Suprapubic skin (tissue), 4 donors: ENCODE data around the gene HIP1. TPM values are rescaled to one million over a fixed set of nuclear protein-coding genes. Genes with fewer than 3 reads are reported as not detected.
A peak's percentile ranks its signal among the peaks of the same experiment; 100 is the strongest.
"Not testable (repeated sequence)": the region's sequence is repeated elsewhere in the genome, so short reads cannot be mapped to it uniquely, and the experiment has no call there.

ENCODE experiments used
- DNase-seq, 2 donors: peaks; one replicate each; pipeline ENCODE4 v3.0.0-alpha.2; 2019; ENCODE audit warnings: low spot score in 2 of 2
- H3K27ac ChIP-seq: fragments of 200-600 bp; sonication (generic); one replicate; pipeline ENCODE4 v1.5.1; 2019
- H3K27me3 ChIP-seq: fragments of 200-600 bp; sonication (generic); one replicate; pipeline ENCODE4 v1.5.1; 2019
- H3K36me3 ChIP-seq: fragments of 200-600 bp; sonication (generic); one replicate; pipeline ENCODE4 v1.5.1; 2019
- H3K4me1 ChIP-seq: fragments of 200-600 bp; sonication (generic); one replicate; pipeline ENCODE4 v1.5.1; 2019
- H3K4me3 ChIP-seq: fragments of 200-600 bp; sonication (generic); one replicate; pipeline ENCODE4 v1.5.1; 2019; ENCODE audit warnings: mild to moderate bottlenecking
- H3K9me3 ChIP-seq: fragments of 200-600 bp; sonication (generic); one replicate; pipeline ENCODE4 v1.5.1; 2019
- CTCF ChIP-seq, 2 donors: fragments of 200-600 bp in 1 of 2; fragments of 450-650 bp in 1 of 2; sonication (generic) in 1 of 2; IDR thresholded peaks; one replicate each; pipeline ENCODE4 v1.5.1; 2016 to 2019; ENCODE audit warnings: antibody characterized with exemption in 2 of 2, mild to moderate bottlenecking in 1 of 2, moderate library complexity in 1 of 2
- EP300 ChIP-seq: sonication (generic); formaldehyde crosslinking; IDR thresholded peaks from one replicate; pipeline ENCODE4 v1.6.1; 2017; ENCODE audit warnings: antibody characterized with exemption
- POLR2A ChIP-seq, 2 donors: fragments of 450-650 bp; IDR thresholded peaks; one replicate each; pipeline ENCODE4 v1.6.1; 2017; ENCODE audit warnings: antibody characterized with exemption in 2 of 2, mild to moderate bottlenecking in 2 of 2, moderate library complexity in 2 of 2
- POLR2AphosphoS5 ChIP-seq, 3 donors: sonication (generic); formaldehyde crosslinking; IDR thresholded peaks; one replicate each; pipeline ENCODE4 v1.6.1; 2017; ENCODE audit warnings: antibody characterized with exemption in 3 of 3
- WGBS: methylation state at CpG from one replicate; pipeline ENCODE4 v1.1.5; 2018; 5-methylcytosine and 5-hydroxymethylcytosine counted together
- total RNA-seq, 4 donors: library from RNA; depleted of rRNA; stranded (reverse); fragments of >200 nt; gene quantifications; one replicate each; pipeline ENCODE4 v1.1.0, GENCODE V29; 2016

Gene HIP1
- total RNA-seq, 4 donors from 2014 or later, result 16.0 to 29.4 (median 22.3) TPM

- no peaks in the 10 kb centered on the region for H3K9me3 ChIP-seq
- no peaks in the 10 kb centered on the region for H3K36me3 ChIP-seq
- peak; percentile 73 to 85 for DNase-seq
- H3K4me3 ChIP-seq, result no peak overlapping the region
- WGBS, result 69% methylated on average over 11 of the region's 16 CpGs
- TF ChIP-seq POLR2AphosphoS5 (IDR thresholded peaks at IDR 0.05) (peak in 1 of 3 donors; percentile 59), EP300 (no peak)
- H3K27ac ChIP-seq, result peak overlapping the region; percentile 42
- H3K4me1 ChIP-seq, result no peaks in the 10 kb centered on the region
- H3K27me3 ChIP-seq, result no peaks in the 10 kb centered on the region
These were observed 127.1 kb downstream of the HIP1 start for GRCh38 chr7:75611557-75612178.

- not testable (repeated sequence) for H3K27ac ChIP-seq, H3K4me3 ChIP-seq, H3K4me1 ChIP-seq, DNase-seq, H3K9me3 ChIP-seq, H3K36me3 ChIP-seq, H3K27me3 ChIP-seq
- WGBS, result 82% methylated on average over 11 of the region's 11 CpGs
These were observed 129.3 kb downstream of the HIP1 start for GRCh38 chr7:75609416-75609815.

GRCh38 chr7:75608451-75609122 is 130.2 kb downstream of the HIP1 start:
- Histone ChIP-seq H3K9me3 (no peaks in the 10 kb centered on the region), H3K4me1 (no peaks in the 10 kb centered on the region), H3K27ac (no peak overlapping the region), H3K4me3 (no peak overlapping the region), H3K27me3 (no peaks in the 10 kb centered on the region), H3K36me3 (no peaks in the 10 kb centered on the region)
- no peak for DNase-seq
- WGBS, result 79% methylated on average over 7 of the region's 8 CpGs
- no peak for TF ChIP-seq CTCF (IDR thresholded peaks at IDR 0.05)
- TF ChIP-seq POLR2A (IDR thresholded peaks at IDR 0.05), result no peak
- TF ChIP-seq EP300, result no peak
- TF ChIP-seq POLR2AphosphoS5 (IDR thresholded peaks at IDR 0.05), result no peak

- 77% methylated on average over 3 of the region's 3 CpGs for WGBS
- no peaks in the 10 kb centered on the region for H3K9me3 ChIP-seq
These were observed 134.3 kb downstream of the HIP1 start for GRCh38 chr7:75604408-75604807.

GRCh38 chr7:75602831-75603230 is 135.9 kb downstream of the HIP1 start:
- not testable (repeated sequence) for H3K4me3 ChIP-seq, H3K27ac ChIP-seq, H3K9me3 ChIP-seq, H3K4me1 ChIP-seq, H3K27me3 ChIP-seq, H3K36me3 ChIP-seq, DNase-seq
- 95% methylated on average over 9 of the region's 9 CpGs for WGBS

More at GRCh38 chr7:75604408-75604807, 134.3 kb downstream of the HIP1 start:
- H3K4me1 ChIP-seq, result no peaks in the 10 kb centered on the region
- H3K36me3 ChIP-seq, result no peaks in the 10 kb centered on the region
- no peak for DNase-seq
- TF ChIP-seq POLR2A (IDR thresholded peaks at IDR 0.05) (no peak), POLR2AphosphoS5 (IDR thresholded peaks at IDR 0.05) (no peak), EP300 (no peak), CTCF (IDR thresholded peaks at IDR 0.05) (no peak)
- no peak overlapping the region for H3K4me3 ChIP-seq
- no peaks in the 10 kb centered on the region for H3K27me3 ChIP-seq
- H3K27ac ChIP-seq, result no peak overlapping the region

GRCh38 chr7:75601539-75601938 is 137.2 kb downstream of the HIP1 start:
- no peak overlapping the region for H3K4me3 ChIP-seq
- WGBS, result 94% methylated on average over 6 of the region's 6 CpGs
- TF ChIP-seq EP300 (no peak), POLR2A (IDR thresholded peaks at IDR 0.05) (no peak), CTCF (IDR thresholded peaks at IDR 0.05) (no peak), POLR2AphosphoS5 (IDR thresholded peaks at IDR 0.05) (no peak)

GRCh38 chr7:75600748-75601147 is 138.0 kb downstream of the HIP1 start:
- not testable (repeated sequence) for H3K4me1 ChIP-seq, H3K9me3 ChIP-seq, H3K36me3 ChIP-seq, H3K4me3 ChIP-seq, H3K27me3 ChIP-seq, DNase-seq, H3K27ac ChIP-seq
- WGBS, result 90% methylated on average over 4 of the region's 4 CpGs

More at GRCh38 chr7:75601539-75601938, 137.2 kb downstream of the HIP1 start:
- H3K36me3 ChIP-seq, result peaks cover 6% of the 10 kb centered on the region
- H3K27ac ChIP-seq, result no peak overlapping the region
- peaks cover 7% of the 10 kb centered on the region for H3K4me1 ChIP-seq
- H3K27me3 ChIP-seq, result no peaks in the 10 kb centered on the region
- DNase-seq, result no peak
- H3K9me3 ChIP-seq, result no peaks in the 10 kb centered on the region
